NCI-H510A (cell line): ENCODE results near the gene SPATA21.
"Not testable (repeated sequence)": the region's sequence is repeated elsewhere in the genome, so short reads cannot be mapped to it uniquely, and the experiment has no call there.

Experiments used
- DNase-seq: peaks from one replicate; lab custom pipeline; 2025; lab: John Stamatoyannopoulos, UW

SPATA21 gene, protein sequence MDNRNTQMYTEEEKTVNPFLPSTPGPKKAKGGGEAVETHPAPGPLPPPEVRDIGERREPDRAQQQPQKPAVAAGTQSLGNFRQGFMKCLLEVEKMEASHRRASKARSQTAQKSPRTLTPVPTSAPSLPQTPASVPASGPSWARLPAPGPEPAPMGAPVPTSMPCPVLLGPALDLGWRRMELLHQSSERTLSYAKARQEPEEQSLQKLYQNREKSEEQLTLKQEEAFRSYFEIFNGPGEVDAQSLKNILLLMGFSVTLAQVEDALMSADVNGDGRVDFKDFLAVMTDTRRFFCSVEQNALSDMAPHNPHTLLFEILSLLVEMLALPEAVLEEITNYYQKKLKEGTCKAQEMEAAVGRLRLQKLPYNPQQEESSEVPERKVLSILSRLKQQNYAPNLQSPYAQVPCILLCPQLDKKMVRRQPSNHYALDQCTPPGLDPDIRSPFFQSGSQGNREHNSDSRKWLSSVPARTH

DNA sequence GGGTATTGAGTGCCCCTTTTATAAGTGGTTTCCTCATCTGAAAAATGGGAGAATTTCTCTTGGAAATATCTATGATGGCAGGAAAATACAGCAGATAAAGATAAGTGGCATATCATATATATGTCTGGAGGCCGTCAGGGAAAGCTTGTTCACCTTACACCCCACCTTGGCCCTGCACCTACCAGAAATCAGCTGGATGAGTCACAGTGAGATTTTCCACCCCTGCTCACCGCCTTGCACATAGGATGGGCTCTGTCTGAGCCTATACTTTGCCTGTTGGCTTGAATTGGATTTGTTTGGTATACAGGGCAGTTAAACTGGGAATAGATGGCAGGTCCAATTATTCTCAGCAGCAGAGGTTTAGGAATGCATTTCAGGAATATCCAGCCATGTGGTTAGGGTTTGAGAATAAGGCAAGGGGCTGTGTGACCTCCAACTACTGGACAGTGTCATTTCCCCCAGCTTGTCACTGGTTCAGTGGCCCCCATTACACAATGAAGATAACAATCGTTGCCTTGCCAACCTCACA, at the start of gene SPATA21:
Gene SPATA21, minus strand, starts transcription at position 479 of the 529 bp plus-strand sequence. CDS start 6,053 bp downstream, outside the sequence.
- no peak for DNase-seq

DNA sequence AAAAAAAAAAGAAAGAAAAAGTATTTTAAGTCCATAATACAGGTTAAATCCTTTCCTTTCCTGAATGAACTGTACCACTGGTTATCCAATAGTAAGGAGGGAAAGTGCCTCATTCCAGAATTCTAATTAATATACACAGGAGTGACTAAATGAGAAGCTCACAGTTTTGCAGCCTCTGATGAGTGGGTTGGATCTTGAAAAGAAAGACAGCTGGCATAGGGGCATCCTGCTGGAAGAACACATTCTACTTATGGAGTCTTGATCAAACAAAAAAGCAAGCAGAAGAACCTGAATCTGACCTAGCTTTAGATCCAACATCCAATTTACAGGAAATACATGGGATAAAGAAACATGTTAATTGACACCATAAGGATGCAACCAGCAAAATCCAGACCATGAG, 49.8 kb upstream of the SPATA21 start:
- not testable (repeated sequence) for DNase-seq

DNA sequence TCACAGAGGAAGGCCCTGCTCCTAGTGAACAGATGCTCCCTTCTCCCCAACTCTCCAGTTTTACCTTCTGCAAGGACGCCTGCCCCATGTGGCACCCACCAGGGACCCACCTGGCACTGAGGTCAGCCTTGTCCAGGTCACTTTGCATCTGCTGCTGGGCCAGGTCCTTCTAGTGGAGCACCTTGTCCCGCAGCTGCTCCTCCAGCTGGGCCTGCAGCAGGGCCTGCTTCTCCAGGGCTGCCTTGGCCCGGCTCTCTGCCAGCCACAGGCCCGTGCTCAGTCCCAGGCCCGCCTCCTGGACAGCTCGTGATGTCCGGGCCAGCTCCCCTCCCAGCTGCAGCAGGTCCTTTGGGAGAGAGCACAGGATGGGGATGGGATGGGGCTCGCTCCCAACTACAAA, 49.1 kb upstream of the SPATA21 start:
- DNase-seq, result not testable (repeated sequence)

DNA sequence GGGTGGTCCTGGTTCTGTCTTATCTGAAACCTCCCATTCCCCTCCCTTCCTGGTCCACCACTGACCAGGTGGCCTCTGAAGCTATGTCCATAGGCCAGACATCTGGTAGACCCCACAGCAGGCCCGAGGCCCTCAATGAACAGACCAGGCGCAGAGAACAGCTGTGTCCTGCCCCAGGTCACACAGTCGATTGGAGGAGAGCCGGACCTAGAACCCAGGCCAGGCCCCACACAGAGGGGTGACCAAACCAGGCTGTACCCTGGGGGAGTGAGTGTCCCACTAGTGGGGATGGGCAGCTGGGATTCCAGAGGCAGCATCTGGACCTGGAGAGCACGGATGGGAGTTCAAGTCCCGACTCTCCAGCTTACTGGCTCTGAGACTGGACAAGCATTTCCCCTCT, 47.7 kb upstream of the SPATA21 start:
- no peak for DNase-seq

DNA sequence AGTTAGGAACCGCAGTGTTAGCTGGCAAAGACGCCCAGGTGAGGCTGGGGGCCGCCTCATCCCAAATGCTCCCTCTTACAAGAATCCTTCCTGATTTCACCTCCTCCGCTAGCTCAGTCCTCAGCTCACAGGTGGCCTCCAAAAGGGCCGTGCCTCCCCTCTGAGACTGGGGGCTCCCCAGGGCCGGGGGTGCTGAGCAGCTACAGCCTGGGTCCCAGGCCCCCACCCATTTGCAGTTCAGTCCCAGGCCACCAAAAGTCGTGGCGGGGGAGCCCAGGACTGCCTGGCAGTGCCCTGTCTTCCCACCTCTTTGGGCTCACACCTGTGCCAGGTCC, 47.2 kb upstream of the SPATA21 start:
- no peak for DNase-seq

DNA sequence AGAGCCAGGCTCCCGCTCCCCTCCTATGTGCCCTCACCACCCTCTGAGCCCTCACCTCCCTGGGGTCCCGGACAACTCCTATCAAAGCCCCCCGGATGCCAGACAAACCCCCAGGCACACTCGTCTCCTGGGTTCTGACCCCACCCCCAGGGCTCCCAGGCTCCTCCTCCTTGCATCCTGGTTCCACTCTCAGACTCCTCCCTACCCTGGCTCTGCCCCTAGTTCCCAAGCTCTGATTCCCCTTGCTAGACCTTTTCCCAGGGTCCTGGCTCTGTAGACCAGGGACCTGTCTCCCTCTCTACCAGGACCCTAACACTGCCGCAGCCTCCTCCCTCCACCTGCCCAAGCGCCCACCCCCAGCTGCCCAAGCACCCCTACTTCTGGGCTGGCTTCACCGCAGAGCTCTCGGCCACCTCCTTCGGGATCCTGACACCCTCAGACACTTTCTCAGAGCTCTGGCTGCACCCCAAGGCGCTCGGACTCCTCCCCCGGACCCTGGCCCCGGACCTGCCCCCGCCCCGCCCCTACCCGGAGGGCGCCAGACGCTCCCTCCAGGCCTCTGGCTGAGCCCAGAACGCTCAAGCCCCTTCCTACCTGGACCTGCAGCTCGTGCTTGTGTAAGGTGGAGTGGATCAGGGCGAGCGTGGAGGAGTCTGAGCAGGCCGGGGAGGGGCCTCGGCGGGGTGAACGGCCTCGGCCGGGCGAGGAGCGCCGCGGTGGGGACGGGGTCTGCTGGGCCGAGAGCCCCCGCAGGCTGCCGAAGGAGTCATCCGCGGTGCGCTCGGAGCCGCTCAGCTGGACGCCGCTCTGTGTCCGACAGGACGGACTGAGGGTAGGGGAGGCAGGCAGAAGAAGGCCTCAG, 46.6 kb upstream of the SPATA21 start:
- not testable (repeated sequence) for DNase-seq

DNA sequence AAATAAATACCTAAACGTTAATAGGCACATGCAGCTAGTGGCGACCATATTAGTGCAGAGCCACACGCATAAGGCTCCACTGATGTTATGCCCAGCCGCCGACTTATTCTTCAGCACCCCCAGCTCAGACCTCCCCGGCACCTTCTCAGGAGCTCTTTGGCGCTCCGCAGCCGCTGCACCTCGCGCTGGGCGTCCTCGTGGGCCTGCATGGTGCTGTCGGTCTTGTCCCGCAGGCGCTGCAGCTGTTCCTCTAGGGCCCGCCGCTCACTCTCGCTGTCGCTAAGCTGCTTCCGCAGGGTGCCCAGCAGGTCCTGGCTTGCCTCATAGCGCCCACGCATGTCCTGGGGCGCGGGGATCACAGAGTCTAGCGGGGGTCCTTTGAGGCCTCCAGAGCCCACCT, 45.9 kb upstream of the SPATA21 start:
- not testable (repeated sequence) for DNase-seq

DNA sequence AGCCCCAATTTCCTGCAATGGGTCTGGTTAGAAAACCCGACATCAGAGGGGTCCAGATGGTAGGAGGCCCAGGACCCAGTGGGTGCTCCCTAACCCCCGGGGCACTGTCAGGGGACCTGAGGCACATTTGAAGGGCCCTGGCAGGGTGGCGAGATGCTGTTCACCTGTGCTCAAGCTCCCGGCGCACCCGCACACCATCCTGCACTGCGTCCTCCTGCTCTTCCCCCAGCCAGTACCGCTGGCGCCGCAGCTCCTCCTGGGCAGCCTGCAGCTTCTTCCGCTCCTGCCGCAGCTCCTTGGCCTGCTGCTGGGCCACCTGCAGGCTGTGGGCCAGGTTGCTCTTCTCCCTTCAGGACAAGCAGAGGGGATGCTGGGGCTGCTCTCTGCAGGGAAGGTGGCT, 40.9 kb upstream of the SPATA21 start:
- DNase-seq, result no peak

DNA sequence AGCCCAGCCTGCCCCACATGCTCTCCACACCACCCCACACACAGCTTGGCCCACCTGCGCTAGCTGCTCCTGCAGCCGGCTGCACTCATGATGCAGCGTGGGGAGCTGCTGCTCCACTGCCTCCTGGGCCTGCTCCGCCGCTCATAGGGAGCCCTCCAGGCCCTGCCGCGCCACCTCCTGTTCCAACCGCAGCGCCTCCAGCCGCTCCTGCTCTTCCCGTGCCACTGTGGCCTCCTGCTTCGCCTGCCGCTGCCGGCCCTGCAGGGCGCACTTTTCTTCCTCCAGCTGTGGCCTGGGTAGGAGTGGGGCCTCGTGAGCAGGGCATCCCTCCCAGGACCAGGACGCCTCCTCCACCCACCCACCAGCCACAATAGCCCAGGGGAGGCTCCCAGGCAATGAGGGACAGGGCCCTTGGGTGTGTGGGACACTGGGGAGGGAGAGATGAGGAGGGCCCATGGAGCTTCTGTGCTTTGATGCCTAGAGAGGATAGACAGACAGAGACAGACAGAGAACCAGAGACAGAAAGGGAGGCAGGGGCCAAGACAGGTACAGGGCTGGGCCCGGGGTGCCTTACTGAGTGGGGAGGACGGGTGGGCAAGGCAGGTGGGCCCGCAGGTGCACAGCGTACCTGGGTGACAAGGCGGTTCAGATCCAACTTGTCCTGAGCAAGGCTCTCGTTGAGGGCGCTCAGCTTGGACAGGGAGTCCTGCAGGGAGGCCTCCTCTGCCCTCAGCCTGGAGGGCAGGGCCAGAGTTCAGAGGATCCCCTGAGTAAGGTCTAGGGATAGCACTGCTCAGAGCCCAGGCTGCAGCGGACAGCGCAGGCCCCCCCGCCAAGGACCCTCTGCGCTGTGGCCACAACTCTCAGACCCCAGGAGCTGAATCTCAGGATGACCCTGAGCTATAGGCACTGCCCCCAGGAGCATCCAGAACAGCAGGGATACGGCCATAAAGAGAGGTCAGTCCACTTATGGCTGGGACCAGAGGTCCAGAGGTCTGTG, 38.8 kb upstream of the SPATA21 start:
- not testable (repeated sequence) for DNase-seq

DNA sequence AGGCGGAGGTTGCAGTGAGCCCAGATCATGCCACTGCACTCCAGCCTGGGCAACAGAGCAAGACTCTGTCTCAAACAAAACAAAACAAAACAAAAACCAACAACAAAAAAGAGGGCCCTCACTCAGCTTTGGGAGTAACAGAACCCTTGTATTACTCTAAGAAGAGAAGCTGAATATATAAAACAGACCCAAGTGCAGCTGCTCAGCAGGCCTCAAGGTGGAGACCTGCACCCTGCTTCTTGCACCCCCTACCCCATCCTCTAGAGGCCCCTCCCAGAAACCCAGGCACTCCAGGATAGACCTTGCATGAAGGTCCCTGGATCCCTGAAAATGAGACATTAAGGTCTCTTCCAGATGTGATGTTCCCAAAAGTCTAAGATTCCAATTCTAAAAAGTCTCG, 37.7 kb upstream of the SPATA21 start:
- not testable (repeated sequence) for DNase-seq

DNA sequence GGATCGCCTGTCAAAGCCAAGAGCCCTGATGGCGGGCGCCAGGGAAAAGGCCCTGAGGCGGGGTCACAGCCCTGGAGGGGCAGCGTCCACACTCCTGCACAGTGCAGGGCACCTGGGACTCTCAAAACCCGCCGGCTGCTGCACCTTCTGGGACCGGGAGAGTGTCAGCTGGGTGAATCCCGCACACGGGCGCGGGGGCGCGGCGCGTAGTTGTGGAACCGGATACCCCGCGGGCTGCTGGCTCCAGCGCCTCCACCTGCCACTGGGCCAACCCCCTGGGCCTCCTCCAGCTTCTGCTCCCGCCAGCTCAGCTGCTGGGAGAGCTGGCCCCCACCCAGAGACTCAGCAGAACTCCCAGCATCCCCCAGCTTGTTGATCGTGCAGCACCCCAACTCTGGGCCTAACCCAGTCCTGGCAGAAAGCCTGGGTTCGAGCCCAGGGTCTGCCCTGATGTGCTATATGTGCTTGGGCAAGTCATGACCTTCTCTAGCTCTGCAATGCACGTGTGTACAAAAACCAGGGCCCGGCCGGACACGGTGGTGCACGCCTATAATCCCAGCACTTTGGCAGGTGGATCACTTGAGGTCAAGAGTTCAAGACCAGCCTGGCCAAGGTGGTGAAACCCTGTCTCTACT, 37.1 kb upstream of the SPATA21 start:
- DNase-seq, result no peak

DNA sequence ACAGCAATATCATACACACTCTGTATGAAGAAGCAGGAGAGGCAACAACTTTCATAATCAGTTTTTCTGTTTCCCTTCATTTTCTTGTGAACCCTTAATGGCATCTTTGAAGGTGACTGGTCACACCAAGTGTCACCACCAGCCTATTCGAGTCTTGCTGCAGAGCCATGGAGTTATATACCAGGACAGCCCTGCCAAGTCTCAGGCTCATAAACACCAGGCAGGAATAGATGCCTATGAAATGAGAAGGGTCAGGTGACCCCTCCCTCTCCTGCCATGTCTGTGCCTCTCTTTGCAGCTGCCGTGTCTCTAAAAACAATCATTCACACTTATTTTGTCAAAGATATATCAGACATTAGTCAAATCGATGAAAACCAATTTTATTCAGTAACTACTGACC, 31.3 kb upstream of the SPATA21 start:
- no peak for DNase-seq

DNA sequence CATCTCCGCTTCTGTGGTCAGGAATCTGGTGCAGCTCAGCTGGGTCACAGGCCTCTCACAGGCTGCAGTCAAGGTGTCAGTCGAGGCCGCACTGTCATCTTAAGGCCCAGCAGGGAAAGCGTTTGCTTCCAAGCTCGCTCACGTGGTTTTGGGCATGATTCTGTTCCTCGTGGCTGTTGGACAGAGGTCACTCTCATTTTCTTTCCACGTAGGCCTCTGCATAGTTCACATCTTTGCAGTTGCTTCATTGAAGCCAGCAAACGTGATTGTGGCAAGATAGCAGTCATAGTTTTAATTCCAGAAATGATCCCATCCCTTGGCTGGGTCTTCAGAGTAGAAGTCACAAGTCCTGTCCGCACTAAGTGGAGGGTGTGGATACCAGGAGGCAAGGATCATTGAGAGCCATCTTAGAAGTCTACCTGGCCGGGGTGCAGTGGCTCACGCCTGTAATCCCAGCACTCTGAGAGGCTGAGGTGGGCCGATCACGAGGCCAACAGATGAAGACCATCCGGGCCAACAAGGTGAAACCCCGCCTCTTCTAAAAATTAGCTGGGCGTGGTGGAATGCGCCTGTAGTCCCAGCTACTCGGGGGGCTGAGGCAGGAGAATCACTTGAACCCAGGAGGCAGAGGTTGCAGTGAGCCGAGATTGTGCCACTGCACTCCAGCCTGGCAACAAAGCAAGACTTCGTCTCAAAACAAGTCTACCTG, 27.8 kb upstream of the SPATA21 start:
- DNase-seq, result no peak

DNA sequence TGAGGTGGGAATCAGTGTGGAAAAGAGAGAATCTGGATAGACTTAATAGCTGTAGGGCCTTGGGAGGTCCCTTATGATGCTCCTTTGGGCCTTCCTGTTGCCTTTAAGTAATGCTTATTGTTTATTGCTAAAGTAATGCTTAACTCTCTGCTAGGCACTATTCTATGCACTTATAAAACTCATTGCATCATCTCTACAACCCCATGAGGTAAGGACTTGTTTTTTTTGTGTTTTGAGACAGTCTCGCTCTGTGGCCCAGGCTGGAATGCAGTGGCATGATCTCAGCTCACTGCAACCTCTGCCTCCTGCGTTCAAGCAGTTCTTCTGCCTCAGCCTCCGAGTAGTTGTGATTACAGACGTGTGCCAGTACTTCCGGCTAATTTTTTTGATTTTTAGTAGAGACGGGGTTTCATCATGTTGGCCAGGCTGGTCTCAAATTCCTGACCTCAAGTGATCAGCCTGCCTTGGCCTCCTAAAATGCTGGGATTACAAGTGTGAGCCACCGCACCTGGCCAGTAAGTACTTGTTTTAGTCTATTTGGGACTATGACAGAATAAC, 25.6 kb upstream of the SPATA21 start:
- DNase-seq, result no peak

DNA sequence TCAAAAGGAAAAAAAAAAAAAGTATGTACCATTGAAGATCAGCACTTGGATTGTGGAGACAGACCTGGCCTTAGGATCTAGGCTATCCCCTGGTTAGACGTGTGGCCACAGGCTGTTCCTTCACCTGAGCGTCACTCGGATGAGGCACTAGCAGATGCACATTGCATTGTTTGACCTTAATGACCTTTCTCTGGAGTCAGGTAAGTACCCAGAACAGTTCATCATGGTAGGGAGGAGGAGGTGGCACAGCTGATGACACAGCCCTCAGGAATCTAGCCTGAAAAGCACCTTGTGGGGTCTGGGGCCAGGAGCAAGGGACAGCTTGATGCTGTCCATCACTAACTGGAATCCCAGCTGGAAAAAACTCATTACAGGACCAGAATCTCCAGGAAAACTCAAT, 24.5 kb upstream of the SPATA21 start:
- DNase-seq, result no peak

DNA sequence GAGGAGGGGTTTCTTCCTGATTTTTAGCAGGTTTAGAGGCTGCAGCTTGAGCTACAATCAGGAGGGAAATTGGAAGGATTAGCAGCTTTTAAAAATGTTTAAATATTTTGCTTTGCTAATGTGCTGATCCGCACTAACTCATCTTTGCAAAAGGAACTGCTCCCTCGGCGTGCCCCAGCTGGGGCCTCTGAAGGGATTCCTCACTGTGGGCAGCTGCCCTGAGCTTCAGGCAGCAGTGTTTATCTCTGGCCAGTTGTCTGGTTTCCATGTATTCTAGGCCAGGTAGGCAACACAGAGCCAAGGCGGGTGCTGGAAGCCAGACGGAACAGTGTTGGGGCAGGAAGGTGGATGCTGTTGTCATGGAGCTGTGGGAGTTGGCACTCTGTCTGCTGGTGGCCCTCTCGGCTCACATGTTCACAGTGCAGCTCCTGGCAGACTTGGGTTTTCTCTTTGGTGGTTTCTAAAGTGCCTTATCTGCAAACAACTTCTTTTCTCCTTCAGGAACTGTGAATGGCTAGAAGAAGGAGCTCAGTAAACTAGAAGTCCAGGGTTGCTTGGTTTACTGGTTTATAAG, 22.2 kb upstream of the SPATA21 start:
- no peak for DNase-seq

DNA sequence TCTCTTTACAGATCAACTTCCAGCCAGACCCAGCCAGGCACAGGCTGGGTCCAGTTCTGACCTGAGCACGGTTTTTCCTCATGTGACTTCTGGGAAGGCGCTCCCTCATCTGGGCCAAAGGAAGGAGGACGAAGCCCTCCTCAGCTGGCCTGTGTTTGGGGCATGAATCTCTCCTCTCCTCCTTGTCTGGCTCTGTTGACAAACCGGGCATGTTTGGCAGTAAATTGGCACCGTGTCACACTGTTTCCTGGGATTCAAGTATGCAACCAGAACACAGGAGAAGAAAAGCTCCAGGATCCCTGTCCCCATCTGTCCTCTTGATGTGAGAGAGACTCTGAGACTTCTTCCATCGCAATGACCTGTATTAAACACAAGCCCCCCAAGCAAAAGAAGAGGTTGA, 21.6 kb upstream of the SPATA21 start:
- no peak for DNase-seq

DNA sequence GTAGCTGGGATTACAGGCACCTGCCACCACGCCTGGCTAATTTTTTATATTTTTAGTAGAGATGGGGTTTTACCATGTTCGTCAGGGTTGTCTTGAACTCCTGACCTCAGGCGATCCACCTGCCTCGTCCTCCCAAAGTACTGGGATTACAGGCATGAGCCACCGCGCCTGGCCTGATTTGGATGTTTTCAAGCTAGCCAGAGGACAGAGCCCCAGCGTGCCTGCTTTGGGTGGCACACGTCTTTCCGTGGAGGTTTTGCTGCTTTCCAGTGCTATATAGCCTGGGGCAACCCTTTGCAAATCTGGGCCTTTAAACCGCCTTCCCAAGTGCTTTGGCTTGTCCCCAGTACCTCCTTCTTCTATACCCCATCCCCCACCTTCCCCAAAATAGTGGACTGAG, 18.9 kb upstream of the SPATA21 start:
- not testable (repeated sequence) for DNase-seq

DNA sequence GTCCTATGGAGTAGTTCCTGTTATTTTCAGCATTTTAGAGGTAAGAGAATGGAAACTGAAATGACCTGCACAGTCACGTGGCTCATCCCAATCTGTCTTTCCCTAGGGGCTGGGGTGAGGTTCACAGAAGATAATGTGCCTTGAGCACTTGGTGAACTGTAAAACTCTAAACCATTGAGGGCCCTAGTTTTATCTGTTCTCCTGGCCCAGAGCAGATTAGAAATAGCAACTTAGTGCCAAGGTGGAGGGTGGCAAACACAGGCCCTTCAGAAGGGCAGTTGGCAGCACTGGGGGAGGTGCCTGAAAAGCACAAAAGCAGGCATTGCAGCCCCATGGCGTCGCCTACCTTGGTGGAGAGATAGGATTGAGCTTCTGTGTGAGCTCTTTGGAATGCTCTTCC, 17.7 kb upstream of the SPATA21 start:
- not testable (repeated sequence) for DNase-seq
